Natural killer cell (primary cell): ENCODE results near the gene TGFBI. TPM values are rescaled to one million over a fixed set of nuclear protein-coding genes. Genes with fewer than 3 reads are reported as not detected.

Experiments used
- ATAC-seq, 3 donors: fragments of 150-1000 bp in 2 of 3; fragments of 200-7000 bp in 1 of 3; cut with Tn5 transposase; 1 replicate in 1 of 3; 2 replicates in 2 of 3; pipeline ENCODE4 v1.10.0; 2021; ENCODE audit warnings: mild to moderate bottlenecking in 2 of 3, moderate library complexity in 2 of 3
- DNase-seq, 2 donors: peaks; one replicate each; pipeline versions ENCODE4 v3.0.0 to v3.0.0-alpha.2; 2013 to 2021; ENCODE audit warnings: mixed read lengths in 1 of 2
- H3K27ac ChIP-seq: one replicate; pipeline ENCODE4 v1.5.1; 2013; ENCODE audit warnings: mild to moderate bottlenecking, low read length
- H3K27me3 ChIP-seq: one replicate; pipeline ENCODE4 v1.6.1; 2013; ENCODE audit warnings: low read length; ENCODE audit not compliant: control insufficient read depth, insufficient read depth
- H3K36me3 ChIP-seq: one replicate; pipeline ENCODE4 v1.6.1; 2013; ENCODE audit warnings: low read length; ENCODE audit not compliant: control insufficient read depth, insufficient read depth
- H3K4me1 ChIP-seq: one replicate; pipeline ENCODE4 v1.6.1; 2013; ENCODE audit warnings: low read length; ENCODE audit not compliant: control insufficient read depth, insufficient read depth
- H3K4me3 ChIP-seq: one replicate; pipeline ENCODE4 v1.5.1; 2013; ENCODE audit warnings: low read length
- H3K9me3 ChIP-seq: one replicate; pipeline ENCODE4 v1.6.1; 2013; ENCODE audit warnings: low read length; ENCODE audit not compliant: control insufficient read depth, insufficient read depth
- H3K27ac Mint-ChIP-seq, 2 donors: one replicate each; pipeline ENCODE4 v1.8.0; 2022; ENCODE audit warnings: mild to moderate bottlenecking in 2 of 2, mixed read lengths in 2 of 2, moderate library complexity in 1 of 2
- H3K27me3 Mint-ChIP-seq, 2 donors: one replicate each; pipeline ENCODE4 v1.8.0; 2022; ENCODE audit warnings: low read depth in 2 of 2, mixed read lengths in 2 of 2
- H3K36me3 Mint-ChIP-seq: one replicate; pipeline ENCODE4 v1.8.0; 2022; ENCODE audit warnings: mixed read lengths
- H3K4me1 Mint-ChIP-seq, 2 donors: one replicate each; pipeline ENCODE4 v1.8.0; 2022; ENCODE audit warnings: mixed read lengths in 2 of 2
- H3K4me3 Mint-ChIP-seq: one replicate; pipeline ENCODE4 v1.8.0; 2022; ENCODE audit warnings: mild to moderate bottlenecking, moderate library complexity, mixed read lengths
- H3K9me3 Mint-ChIP-seq, 2 donors: one replicate each; pipeline ENCODE4 v1.8.0; 2022; ENCODE audit warnings: mixed read lengths in 2 of 2
- CTCF ChIP-seq: fragments of 200-600 bp; IDR thresholded peaks from one replicate; pipeline ENCODE4 v1.8.0; 2022; ENCODE audit warnings: antibody characterized with exemption
- WGBS: methylation state at CpG from one replicate; pipeline ENCODE4 v1.1.7; 2013; ENCODE audit warnings: missing lambda C conversion rate; ENCODE audit not compliant: insufficient coverage; 5-methylcytosine and 5-hydroxymethylcytosine counted together
- intact Hi-C: fragments of 100-400 bp; cut with micrococcal nuclease; formaldehyde crosslinking; loops from one replicate; pipeline ENCODE4 v1.14.2; 2022
- total RNA-seq, 4 donors: library from RNA; stranded (reverse); fragments of 120-200 nt in 1 of 4; gene quantifications; one replicate each; pipeline versions ENCODE4 v1.2.3 to v1.2.4, GENCODE V29; 2013 to 2022

Gene TGFBI
- total RNA-seq, 3 donors from 2014 or later (not counting 1 experiment from before 2014, with no cell fraction given) = 6.7 to 19.6 (median 18.5) TPM

- H3K4me1 Mint-ChIP-seq = no peaks in the 10 kb centered on the region
- DNase-seq = no peak
- no peak for TF ChIP-seq CTCF
- no peak overlapping the region for H3K4me3 Mint-ChIP-seq
- no peak for ATAC-seq
- no peak overlapping the region for H3K27ac ChIP-seq
- H3K9me3 ChIP-seq = no peaks in the 10 kb centered on the region
- peaks cover 29 to 37% of the 10 kb centered on the region in 2 donors for H3K27me3 Mint-ChIP-seq
- H3K27me3 ChIP-seq = peaks cover 4% of the 10 kb centered on the region
- intact Hi-C loops = no loop called here
- H3K4me3 ChIP-seq = no peak overlapping the region
- WGBS = 72% methylated on average over 3 of the region's 5 CpGs
- no peaks in the 10 kb centered on the region for H3K36me3 ChIP-seq
- H3K36me3 Mint-ChIP-seq = no peaks in the 10 kb centered on the region
- no peak overlapping the region for H3K27ac Mint-ChIP-seq
- H3K9me3 Mint-ChIP-seq = no peaks in the 10 kb centered on the region
- H3K4me1 ChIP-seq = no peaks in the 10 kb centered on the region
Measured at GRCh38 chr5:136073714-136074529, 45.1 kb downstream of the TGFBI start.

- no peak for DNase-seq
- Histone ChIP-seq H3K36me3 (no peaks in the 10 kb centered on the region), H3K27me3 (peaks cover 4% of the 10 kb centered on the region), H3K9me3 (no peaks in the 10 kb centered on the region), H3K4me1 (peaks cover 13% of the 10 kb centered on the region), H3K27ac (no peak overlapping the region), H3K4me3 (no peak overlapping the region)
- Mint-ChIP-seq H3K4me3 (no peak overlapping the region), H3K27me3 (peaks cover 22 to 41% of the 10 kb centered on the region in 2 donors), H3K27ac (no peak overlapping the region), H3K4me1 (peaks cover 0 to 10% of the 10 kb centered on the region in 2 donors), H3K9me3 (no peaks in the 10 kb centered on the region), H3K36me3 (no peaks in the 10 kb centered on the region)
- WGBS = 40% methylated on average over 1 of the region's 1 CpG
- intact Hi-C loops = no loop called here
- TF ChIP-seq CTCF = no peak
- ATAC-seq = no peak
Measured at GRCh38 chr5:136075466-136075891, 46.7 kb downstream of the TGFBI start.

- ATAC-seq (no peak), DNase-seq (no peak)
- no peak for TF ChIP-seq CTCF
- no peaks in the 10 kb centered on the region for H3K36me3 ChIP-seq
- peaks cover 16% of the 10 kb centered on the region for H3K4me1 ChIP-seq
- Mint-ChIP-seq H3K27me3 (peaks cover 22 to 42% of the 10 kb centered on the region in 2 donors), H3K36me3 (no peaks in the 10 kb centered on the region), H3K4me3 (no peak overlapping the region), H3K4me1 (peaks cover 0 to 12% of the 10 kb centered on the region in 2 donors), H3K27ac (no peak overlapping the region), H3K9me3 (no peaks in the 10 kb centered on the region)
- H3K4me3 ChIP-seq = no peak overlapping the region
- WGBS = 75% methylated on average over 6 of the region's 6 CpGs
- intact Hi-C loops = no loop called here
- H3K27me3 ChIP-seq = peaks cover 4% of the 10 kb centered on the region
- H3K27ac ChIP-seq = no peak overlapping the region
- no peaks in the 10 kb centered on the region for H3K9me3 ChIP-seq
Measured at GRCh38 chr5:136076067-136076466, 47.3 kb downstream of the TGFBI start.
